ENCODE data around the gene PLA2G5. TPM values are rescaled to one million over a fixed set of nuclear protein-coding genes. Genes with fewer than 3 reads are reported as not detected.

The PLA2G5 gene
- total RNA-seq, 2 donors from 2014 or later, result 0.52 to 5.9 TPM

DNA sequence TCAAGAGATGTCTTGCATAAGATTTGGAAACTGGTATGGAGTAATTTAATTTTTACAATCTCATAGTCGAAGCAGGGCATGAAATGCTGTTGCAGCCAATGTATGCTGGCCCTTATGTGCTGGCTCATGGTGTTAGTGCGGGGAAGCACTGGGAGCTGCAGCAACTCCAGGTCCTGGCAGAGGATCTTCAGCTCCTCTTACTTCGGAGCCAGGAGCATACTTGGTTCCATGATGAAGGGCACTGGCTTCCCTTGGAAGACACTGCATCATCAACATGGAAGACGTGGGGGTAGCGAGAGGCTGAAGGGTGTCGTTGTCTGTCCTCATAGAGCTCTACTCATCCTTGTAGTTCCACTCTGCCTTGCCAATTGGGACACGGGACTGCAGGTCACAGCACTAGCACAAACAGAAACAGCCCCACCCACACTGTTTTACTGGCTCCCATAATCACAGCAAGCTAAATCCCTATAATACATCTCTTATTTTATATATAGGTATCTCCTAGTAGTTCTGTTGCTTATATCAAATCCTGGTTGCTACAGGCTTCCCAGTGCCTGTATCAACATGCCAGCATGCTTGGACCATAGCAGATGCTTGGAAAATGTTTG lies 26.9 kb downstream of the PLA2G5 start:
- Histone ChIP-seq H3K36me3 (replicated peaks in 1 of 2; ENCODE audit: insufficient read depth in 1 of 2, low read depth in 2 of 2) (no peaks in the 10 kb centered on the region), H3K4me3 (no peak overlapping the region), H3K27ac (no peak overlapping the region), H3K4me1 (no peaks in the 10 kb centered on the region), H3K9me3 (no peaks in the 10 kb centered on the region), H3K27me3 (no peaks in the 10 kb centered on the region)
- intact Hi-C loops (cut with DNase I), result no loop called here
- DNase-seq (no peak), ATAC-seq (no peak)
- 72 to 79% methylated on average over 7 of the region's 7 CpGs for WGBS, 2 donors
- TF ChIP-seq CTCF (IDR thresholded peaks at IDR 0.05), result no peak

GRCh38 chr1:20099533-20099932 lies 29.5 kb downstream of the PLA2G5 start:
- TF ChIP-seq CTCF (IDR thresholded peaks at IDR 0.05), result no peak
- no peak for TF ChIP-seq POLR2A (IDR thresholded peaks at IDR 0.05)
- intact Hi-C loops (cut with DNase I), result no loop called here

DNA sequence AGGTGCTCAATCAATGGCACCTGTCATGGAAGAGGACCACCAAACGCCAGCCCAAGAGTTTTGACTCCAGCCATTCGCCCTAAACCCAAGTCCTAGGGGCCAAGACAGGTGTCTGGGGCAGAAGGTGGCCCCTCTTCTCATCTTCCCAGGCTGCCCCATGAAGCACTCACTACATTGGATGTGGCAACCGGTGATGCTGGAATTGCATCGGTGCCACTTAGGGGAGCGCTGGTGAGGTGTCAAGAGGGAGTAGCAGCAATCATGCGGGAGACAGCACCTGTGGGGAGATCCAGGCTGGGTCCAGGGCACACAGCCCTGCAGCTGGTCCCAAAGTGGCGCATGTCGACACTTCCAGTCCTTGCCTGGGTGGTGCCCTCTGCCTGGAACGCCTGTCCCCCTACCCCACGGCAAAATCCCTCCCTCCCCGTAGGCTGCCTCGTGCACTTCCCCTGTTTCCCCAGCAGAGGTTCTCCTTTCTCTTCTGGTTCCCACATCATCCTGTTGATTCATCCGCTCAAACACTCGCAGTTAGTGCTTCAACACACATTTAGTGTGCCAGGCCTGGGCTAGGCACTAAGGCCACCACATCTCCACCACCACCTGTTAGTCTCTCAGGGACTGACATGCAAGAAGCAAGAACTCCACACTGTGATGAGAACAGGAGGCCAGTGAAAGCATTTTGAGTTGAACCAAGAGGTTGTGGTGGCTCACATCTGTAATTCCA lies 30.8 kb downstream of the PLA2G5 start:
- no peaks in the 10 kb centered on the region for H3K36me3 ChIP-seq (replicated peaks in 1 of 2; ENCODE audit: insufficient read depth in 1 of 2, low read depth in 2 of 2)
- H3K4me3 ChIP-seq, result no peak overlapping the region
- TF ChIP-seq CTCF (IDR thresholded peaks at IDR 0.05) (peak in 6 of 7 experiments; percentile 11 to 65 (median 46)), POLR2A (IDR thresholded peaks at IDR 0.05) (no peak)
- DNase-seq, result peak; percentile 17 to 25 (median 20)
- H3K9me3 ChIP-seq, result no peaks in the 10 kb centered on the region
- WGBS, 2 donors, result 28 to 33% methylated on average over 8 to 14 of the region's 14 CpGs
- H3K27ac ChIP-seq, result no peak overlapping the region
- intact Hi-C loops (cut with DNase I), result no loop called here
- no peaks in the 10 kb centered on the region for H3K27me3 ChIP-seq
- H3K4me1 ChIP-seq, result no peaks in the 10 kb centered on the region
- ATAC-seq, result peak; percentile 62

More at GRCh38 chr1:20099533-20099932, 29.5 kb downstream of the PLA2G5 start:
- WGBS, 2 donors, result 53 to 63% methylated on average over 3 of the region's 3 CpGs
- Histone ChIP-seq H3K9me3 (no peaks in the 10 kb centered on the region), H3K36me3 (replicated peaks in 1 of 2; ENCODE audit: insufficient read depth in 1 of 2, low read depth in 2 of 2) (no peaks in the 10 kb centered on the region), H3K4me3 (no peak overlapping the region), H3K27me3 (no peaks in the 10 kb centered on the region), H3K4me1 (no peaks in the 10 kb centered on the region), H3K27ac (no peak overlapping the region)
- DNase-seq, result no peak
- ATAC-seq, result no peak

DNA sequence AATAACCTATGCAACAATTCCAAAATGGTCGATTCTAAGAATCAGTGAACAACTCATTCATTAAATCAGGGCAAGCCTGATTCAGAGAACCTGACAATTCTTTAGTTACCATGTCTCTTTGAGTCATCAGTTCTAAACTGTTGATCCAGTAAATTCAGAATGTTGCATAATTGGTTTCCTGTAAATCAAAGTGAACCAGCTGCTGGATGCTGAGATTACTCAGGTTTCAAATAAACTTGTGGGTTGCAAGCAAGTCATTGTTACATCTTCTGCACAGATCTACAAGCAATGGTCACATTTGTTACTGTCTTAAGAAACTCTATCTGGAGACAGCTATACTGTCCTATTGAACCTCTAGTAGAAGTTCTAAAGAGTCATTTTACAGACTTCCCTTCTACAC lies 32.9 kb downstream of the PLA2G5 start:
- WGBS, 2 donors, result 56 to 60% methylated on average over 1 of the region's 1 CpG

More for the DNA sequence above, 32.9 kb downstream of the PLA2G5 start:
- H3K27me3 ChIP-seq, result no peaks in the 10 kb centered on the region
- H3K4me3 ChIP-seq, result no peak overlapping the region
- no peaks in the 10 kb centered on the region for H3K36me3 ChIP-seq (replicated peaks in 1 of 2; ENCODE audit: insufficient read depth in 1 of 2, low read depth in 2 of 2)
- no peak overlapping the region for H3K27ac ChIP-seq
- intact Hi-C loops (cut with DNase I), result no loop called here
- H3K9me3 ChIP-seq, result no peaks in the 10 kb centered on the region
- ATAC-seq (no peak), DNase-seq (no peak)
- no peaks in the 10 kb centered on the region for H3K4me1 ChIP-seq
- no peak for TF ChIP-seq POLR2A (IDR thresholded peaks at IDR 0.05)
- TF ChIP-seq CTCF (IDR thresholded peaks at IDR 0.05), result no peak

All from body of pancreas (tissue), 4 donors.